HepG2 (cell line): Measurements from ENCODE around the gene ZFHX3. TPM values are rescaled to one million over a fixed set of nuclear protein-coding genes. Genes with fewer than 3 reads are reported as not detected.

Experiments
- EEA1 ChIP-seq: sonication (generic); formaldehyde crosslinking; IDR thresholded peaks from 2 replicates; pipeline ENCODE4 v1.5.1; 2020; ENCODE audit warnings: mild to moderate bottlenecking, missing genetic modification reagents, borderline replicate concordance
- KLF6 ChIP-seq: IDR thresholded peaks from 2 replicates; pipeline ENCODE4 v1.8.0; 2016; ENCODE audit warnings: missing biosample characterization, missing genetic modification reagents
- PAX8 ChIP-seq: sonication (generic); formaldehyde crosslinking; IDR thresholded peaks from 2 replicates; pipeline ENCODE4 v1.8.0; 2022; ENCODE audit warnings: mild to moderate bottlenecking, missing genetic modification reagents, borderline replicate concordance
- ZNF552 ChIP-seq: sonication (generic); formaldehyde crosslinking; IDR thresholded peaks from 2 replicates; pipeline ENCODE4 v1.9.0; 2022; ENCODE audit warnings: missing genetic modification reagents, mild to moderate bottlenecking, borderline replicate concordance
- ZNF558 ChIP-seq: sonication (generic); formaldehyde crosslinking; IDR thresholded peaks from 2 replicates; pipeline ENCODE4 v1.9.0; 2022; ENCODE audit warnings: mild to moderate bottlenecking, missing genetic modification reagents, borderline replicate concordance
- polyA plus RNA-seq, 8 experiments: library from polyadenylated mRNA; depleted of rRNA in 3 of 8; stranded (reverse) in 7 of 8; unstranded in 1 of 8; fragments of >200 nt; fragmentation: Illumina TruSeq in 4 of 8; extraction: Trizol in 4 of 8; gene quantifications; 2 replicates each; pipeline versions ENCODE4 v1.2.1 to v1.2.3, GENCODE V29; 2011 to 2016; ENCODE audit warnings: low read depth in 4 of 8, missing spikeins in 1 of 8, mixed read lengths in 1 of 8; ENCODE audit not compliant: insufficient read depth in 1 of 8
- total RNA-seq, 5 experiments: library from RNA; depleted of rRNA; stranded (reverse); fragments of >200 nt; fragmentation: Illumina TruSeq; extraction: Trizol; gene quantifications; 2 replicates each; pipeline ENCODE4 v1.2.3, GENCODE V29; 2016; ENCODE audit warnings: low read depth in 1 of 5
- TF ChIP-seq, protein P1 (sequence below): sonication (generic); formaldehyde crosslinking; conservative IDR thresholded peaks from 2 replicates; pipeline ENCODE4 v1.8.0; 2022; ENCODE audit warnings: low read depth, missing genetic modification reagents
- TF ChIP-seq, protein P2 (sequence below): sonication (generic); formaldehyde crosslinking; conservative IDR thresholded peaks from 2 replicates; pipeline ENCODE4 v1.5.0; 2020; ENCODE audit warnings: missing genetic modification reagents
- TF ChIP-seq, protein P3 (sequence below): fragments of 450-650 bp; IDR thresholded peaks from 2 replicates; pipeline ENCODE4 v1.6.1; 2016
- TF ChIP-seq, protein P4 (sequence below): sonication (generic); formaldehyde crosslinking; IDR thresholded peaks from 2 replicates; pipeline ENCODE4 v1.5.0; 2020; ENCODE audit warnings: missing genetic modification reagents
- TF ChIP-seq, protein P5 (sequence below): sonication (generic); formaldehyde crosslinking; IDR thresholded peaks from 2 replicates; pipeline ENCODE4 v1.4.0; 2020; ENCODE audit warnings: missing genetic modification reagents

The ZFHX3 gene
- total and polyA plus RNA-seq, 2 of the 13 experiments (the other 11 are each of a cell fraction or from before 2014, with no cell fraction given): 5.0 to 6.0 TPM

DNA sequence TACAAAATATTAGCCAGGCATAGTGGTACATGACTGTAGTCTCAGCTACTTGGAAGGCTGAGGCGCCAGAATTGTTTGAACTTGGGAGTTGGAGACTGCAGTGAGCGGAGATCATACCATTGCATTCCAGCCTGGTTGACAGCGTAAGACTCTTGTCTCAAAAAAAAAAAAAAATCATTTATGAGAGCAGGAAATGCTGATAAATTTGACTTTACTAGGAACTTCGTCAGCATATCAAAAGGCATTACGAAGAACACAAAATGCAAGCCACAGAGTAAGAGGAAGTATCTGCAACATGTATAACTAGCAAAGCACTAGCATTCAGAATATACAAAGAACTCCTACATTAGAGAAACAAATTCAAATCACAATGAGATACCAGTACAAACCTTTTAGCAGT is 279.3 kb downstream of the ZFHX3 start (continued):
- TF ChIP-seq, protein P1, sequence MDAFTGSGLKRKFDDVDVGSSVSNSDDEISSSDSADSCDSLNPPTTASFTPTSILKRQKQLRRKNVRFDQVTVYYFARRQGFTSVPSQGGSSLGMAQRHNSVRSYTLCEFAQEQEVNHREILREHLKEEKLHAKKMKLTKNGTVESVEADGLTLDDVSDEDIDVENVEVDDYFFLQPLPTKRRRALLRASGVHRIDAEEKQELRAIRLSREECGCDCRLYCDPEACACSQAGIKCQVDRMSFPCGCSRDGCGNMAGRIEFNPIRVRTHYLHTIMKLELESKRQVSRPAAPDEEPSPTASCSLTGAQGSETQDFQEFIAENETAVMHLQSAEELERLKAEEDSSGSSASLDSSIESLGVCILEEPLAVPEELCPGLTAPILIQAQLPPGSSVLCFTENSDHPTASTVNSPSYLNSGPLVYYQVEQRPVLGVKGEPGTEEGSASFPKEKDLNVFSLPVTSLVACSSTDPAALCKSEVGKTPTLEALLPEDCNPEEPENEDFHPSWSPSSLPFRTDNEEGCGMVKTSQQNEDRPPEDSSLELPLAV (CRISPR knock-in tag): no peak
- TF ChIP-seq EEA1 (no peak), KLF6 (CRISPR knock-in tag) (no peak), ZNF552 (CRISPR knock-in tag) (no peak), PAX8 (CRISPR knock-in tag) (no peak), ZNF558 (CRISPR knock-in tag) (no peak)
- TF ChIP-seq, protein P2, sequence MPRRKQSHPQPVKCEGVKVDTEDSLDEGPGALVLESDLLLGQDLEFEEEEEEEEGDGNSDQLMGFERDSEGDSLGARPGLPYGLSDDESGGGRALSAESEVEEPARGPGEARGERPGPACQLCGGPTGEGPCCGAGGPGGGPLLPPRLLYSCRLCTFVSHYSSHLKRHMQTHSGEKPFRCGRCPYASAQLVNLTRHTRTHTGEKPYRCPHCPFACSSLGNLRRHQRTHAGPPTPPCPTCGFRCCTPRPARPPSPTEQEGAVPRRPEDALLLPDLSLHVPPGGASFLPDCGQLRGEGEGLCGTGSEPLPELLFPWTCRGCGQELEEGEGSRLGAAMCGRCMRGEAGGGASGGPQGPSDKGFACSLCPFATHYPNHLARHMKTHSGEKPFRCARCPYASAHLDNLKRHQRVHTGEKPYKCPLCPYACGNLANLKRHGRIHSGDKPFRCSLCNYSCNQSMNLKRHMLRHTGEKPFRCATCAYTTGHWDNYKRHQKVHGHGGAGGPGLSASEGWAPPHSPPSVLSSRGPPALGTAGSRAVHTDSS (CRISPR knock-in tag): no peak
- TF ChIP-seq, protein P3, sequence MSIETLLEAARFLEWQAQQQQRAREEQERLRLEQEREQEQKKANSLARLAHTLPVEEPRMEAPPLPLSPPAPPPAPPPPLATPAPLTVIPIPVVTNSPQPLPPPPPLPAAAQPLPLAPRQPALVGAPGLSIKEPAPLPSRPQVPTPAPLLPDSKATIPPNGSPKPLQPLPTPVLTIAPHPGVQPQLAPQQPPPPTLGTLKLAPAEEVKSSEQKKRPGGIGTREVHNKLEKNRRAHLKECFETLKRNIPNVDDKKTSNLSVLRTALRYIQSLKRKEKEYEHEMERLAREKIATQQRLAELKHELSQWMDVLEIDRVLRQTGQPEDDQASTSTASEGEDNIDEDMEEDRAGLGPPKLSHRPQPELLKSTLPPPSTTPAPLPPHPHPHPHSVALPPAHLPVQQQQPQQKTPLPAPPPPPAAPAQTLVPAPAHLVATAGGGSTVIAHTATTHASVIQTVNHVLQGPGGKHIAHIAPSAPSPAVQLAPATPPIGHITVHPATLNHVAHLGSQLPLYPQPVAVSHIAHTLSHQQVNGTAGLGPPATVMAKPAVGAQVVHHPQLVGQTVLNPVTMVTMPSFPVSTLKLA: no peak
- TF ChIP-seq, protein P4, sequence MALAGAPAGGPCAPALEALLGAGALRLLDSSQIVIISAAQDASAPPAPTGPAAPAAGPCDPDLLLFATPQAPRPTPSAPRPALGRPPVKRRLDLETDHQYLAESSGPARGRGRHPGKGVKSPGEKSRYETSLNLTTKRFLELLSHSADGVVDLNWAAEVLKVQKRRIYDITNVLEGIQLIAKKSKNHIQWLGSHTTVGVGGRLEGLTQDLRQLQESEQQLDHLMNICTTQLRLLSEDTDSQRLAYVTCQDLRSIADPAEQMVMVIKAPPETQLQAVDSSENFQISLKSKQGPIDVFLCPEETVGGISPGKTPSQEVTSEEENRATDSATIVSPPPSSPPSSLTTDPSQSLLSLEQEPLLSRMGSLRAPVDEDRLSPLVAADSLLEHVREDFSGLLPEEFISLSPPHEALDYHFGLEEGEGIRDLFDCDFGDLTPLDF (CRISPR knock-in tag): no peak
- TF ChIP-seq, protein P5, sequence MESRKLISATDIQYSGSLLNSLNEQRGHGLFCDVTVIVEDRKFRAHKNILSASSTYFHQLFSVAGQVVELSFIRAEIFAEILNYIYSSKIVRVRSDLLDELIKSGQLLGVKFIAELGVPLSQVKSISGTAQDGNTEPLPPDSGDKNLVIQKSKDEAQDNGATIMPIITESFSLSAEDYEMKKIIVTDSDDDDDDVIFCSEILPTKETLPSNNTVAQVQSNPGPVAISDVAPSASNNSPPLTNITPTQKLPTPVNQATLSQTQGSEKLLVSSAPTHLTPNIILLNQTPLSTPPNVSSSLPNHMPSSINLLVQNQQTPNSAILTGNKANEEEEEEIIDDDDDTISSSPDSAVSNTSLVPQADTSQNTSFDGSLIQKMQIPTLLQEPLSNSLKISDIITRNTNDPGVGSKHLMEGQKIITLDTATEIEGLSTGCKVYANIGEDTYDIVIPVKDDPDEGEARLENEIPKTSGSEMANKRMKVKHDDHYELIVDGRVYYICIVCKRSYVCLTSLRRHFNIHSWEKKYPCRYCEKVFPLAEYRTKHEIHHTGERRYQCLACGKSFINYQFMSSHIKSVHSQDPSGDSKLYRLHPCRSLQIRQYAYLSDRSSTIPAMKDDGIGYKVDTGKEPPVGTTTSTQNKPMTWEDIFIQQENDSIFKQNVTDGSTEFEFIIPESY (CRISPR knock-in tag): no peak
